CD4-positive, alpha-beta T cell treated with Interleukin-17A for 4 hours (primary cell): Measurements from ENCODE around the gene CCNJL.

Experiments
- DNase-seq: peaks from one replicate; pipeline ENCODE4 v3.0.0-alpha.2; 2020; ENCODE audit warnings: mixed read lengths

The CCNJL gene

DNA sequence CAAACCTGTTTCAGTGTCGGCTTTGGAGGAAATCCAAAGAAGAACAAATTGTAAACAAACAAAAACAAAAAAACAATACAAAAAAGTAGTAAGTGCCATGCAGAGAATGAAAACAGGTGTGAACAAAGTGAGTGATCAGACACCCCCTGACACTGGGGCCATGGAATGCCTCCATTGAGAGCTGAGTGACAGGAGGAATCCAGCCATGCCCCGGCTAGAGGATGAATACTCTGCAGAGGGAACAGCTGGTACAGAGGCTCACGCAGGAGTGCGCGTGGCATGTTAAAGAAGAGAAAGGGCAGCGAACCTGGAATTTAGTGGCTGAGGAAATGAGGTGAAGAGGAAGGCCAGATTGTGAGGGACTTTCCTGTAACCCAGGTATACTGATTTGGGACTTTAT is 15.5 kb upstream of the CCNJL start:
- DNase-seq: no peak

DNA sequence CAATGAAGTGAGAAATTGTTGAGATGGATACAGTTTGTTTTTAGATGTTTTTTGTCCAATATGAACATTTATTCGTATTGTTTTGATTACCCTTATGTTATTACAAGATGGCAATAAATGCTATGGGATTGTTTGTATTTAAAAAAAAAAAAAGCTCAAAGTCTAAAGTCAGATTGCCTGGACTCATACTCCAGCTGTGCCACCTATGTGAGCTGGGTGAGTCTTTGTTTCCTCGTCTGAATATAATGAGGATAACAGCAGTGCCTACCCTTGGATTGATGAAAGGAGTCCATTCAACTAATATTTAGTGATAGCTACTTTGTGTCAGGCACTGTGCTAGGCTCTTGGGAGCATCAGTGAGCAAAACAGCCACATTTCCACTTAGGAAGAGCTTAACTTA is 14.6 kb upstream of the CCNJL start:
- DNase-seq: no peak

DNA sequence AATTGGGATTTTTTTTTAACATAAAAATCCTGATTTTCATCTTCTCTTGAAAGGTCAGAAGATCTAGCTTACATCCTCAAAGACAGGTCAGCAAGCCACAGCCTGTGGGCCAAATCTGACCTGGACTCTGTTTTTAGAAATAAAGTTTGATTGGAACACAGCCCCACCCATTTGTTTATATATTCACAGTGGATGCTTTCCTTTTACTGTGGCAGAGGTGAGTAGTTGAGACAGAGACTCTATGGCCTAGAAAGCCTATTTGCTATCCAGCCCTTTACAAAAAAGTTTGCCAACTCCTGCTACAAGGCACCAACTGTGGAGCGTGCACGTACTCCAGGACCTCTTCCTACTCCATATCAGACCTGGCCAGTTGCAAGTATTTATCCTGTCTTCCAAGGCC is 13.4 kb upstream of the CCNJL start:
- no peak for DNase-seq

DNA sequence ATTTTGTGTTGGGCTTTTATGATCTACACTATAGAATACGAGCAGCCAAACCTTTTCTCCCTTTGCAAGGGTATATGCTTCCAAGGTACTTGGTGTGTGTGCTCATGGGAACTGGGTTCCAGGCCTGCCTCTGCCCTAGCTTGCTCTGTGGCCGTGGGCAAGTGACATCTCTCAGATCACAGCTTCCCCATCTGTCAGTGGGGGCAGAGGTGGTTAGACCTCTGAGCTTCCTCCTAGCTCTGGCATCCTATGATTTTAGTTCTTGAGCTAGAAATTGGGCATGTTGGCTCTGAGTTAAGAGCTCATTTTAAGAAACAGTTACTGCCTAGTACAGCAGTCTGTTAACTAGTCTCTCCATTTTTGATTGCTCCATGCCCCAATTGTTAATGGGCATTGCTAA is 12.5 kb upstream of the CCNJL start:
- DNase-seq: no peak

DNA sequence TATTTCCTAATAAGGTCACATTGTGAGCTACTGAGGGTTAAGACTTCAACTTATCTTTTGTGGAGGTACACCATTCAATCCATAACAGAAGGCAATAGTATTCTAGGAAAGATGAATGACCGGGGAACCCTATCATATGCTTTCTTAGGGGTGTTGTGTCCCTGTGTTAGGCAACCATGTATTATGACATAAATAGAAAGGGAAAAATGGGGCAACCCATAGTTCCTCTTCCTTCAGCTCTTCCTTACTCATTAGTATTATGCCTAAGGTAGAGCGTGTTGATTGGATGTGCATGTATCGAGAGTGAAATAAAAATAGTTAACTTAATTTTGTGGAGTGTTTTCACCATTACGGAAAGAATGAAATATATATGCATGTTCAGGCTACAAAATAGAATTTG is 6.0 kb upstream of the CCNJL start:
- DNase-seq: no peak

DNA sequence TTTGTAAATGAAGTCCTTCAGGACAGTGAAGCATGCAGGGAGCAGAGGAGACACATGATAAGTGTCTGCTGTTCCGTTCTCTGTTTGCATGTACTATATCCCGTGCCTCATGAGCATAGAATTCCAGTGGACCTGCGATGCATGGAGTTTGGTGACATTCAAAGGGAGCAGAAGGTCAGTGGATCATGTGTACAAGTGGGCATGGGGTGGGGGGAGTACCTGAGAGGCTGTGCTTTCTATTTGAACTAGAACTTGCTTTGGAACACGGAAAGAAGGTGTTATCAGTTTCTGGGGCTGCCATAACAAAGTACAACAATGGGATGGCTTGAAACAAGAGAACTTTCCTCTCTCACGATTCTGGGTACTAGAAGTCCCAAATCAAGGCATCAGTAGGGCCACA is 5.1 kb upstream of the CCNJL start:
- DNase-seq: no peak

DNA sequence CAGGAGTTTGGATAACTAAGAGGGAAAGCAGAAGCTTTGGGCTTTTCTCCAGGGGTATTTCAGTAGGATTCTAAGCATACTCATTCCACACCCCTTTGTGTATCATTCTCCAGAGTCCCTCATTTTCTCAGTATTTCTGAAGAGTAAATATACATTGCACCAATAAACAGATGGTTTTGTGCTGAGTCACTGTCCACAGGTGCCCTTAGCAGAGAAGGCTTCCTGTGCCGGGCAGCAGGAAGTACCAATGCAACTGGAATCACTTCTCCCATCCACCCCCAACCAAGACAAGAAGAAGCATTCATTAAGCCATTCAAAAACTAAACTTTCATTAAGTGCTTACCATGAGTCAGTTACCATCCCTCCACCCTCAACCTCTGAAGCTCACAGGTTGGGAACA is 3.6 kb upstream of the CCNJL start:
- DNase-seq: no peak

DNA sequence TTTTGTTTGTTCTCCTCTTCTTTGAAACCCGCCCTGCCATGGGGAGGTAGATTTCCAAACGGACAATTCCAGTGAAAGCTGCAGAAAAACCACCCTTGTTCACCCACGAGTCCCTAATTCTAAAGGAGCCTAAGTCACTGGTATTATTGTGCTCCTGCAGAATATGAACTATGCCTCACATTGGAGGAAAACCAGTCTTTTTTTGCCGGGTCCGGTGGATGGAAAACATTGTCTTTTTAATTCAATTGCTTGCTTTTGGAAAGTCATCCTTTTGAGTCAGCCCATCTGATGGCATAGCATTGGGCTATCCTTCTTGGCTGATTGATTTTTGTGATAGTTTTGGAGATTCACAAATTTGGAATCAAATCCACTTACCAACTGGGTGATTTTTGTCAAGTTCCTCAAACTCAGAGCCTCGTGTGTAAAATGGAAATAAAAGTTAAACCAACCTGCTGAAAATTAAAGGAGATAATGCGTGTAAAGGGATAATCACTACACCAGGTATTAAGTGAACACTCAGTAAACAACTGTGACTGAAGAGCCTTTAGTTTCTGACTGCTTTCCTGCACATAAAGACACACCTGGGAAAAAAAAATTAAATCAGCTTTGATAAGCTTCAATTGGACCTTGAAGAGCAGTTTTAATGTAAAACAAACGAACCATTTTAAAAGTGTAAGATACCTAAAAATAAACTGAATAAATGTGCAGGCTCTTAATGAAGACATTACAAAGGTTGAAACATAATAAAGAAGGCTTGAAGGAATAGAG is 780 bp upstream of the CCNJL start:
- DNase-seq: no peak

DNA sequence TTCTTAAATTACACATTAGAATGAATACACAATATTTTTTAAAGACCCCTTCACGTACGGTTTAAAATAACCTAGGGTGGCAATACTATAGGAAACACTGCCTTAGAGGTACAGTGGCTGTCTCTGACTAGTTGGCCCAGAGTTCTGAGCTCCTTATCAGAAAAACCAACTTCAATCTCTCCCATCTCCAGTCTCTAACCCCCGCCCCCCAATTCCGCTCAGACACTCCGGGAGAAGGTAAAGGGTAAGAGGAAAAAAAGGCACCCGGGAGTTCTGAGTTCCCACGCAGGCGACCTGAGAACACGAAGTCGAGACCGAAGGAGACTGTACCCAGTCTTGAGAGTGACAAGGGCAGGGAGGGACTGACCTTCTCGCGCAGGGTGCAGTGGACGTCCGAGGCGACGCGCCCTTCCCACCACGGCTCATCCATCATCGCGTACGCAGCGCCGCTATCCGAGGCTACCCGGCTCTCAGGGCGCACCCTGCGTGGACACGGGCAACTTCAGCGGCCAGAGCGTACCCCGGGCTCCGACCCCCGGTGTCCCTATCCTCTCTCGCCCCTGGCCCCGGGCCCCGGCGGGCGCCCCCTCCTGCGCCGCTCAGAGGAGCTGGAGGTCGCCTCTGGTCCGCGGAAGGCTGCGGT is 752 bp downstream of the CCNJL start:
- no peak for DNase-seq

DNA sequence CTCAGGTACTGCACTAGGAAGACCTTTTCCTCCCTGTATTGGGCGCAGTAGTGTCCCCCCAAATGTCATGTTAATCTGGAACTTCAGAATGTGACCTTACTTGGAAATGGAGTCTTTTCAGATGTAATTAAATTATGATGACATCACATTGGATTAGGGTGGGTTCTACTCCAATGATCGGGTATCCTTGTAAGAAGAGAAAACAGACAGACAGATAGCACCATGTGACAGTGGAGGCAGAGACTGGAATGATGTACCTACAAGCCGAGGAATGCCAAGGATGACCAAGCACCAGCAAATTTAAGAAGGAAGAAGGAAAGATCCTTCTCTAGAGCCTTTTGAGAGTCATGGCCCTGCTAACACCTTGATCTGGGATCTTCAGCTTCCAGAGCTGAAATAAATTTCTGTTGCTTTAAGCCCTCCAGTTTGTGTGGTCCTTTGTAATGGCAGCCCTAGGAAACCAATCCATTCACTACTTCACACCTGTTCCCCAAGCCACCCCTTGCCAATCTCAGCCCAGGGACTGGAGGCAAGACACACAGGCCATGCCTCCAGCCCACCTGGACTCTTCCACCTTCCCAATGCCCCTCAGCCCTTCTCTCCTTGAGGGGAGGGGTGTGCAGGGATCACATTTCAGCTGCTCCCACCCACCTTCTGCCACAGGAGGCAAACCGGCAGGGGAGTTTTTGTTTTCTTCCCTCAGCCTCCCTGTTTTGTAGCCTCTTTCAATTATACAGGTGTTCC is 1.6 kb downstream of the CCNJL start:
- no peak for DNase-seq

DNA sequence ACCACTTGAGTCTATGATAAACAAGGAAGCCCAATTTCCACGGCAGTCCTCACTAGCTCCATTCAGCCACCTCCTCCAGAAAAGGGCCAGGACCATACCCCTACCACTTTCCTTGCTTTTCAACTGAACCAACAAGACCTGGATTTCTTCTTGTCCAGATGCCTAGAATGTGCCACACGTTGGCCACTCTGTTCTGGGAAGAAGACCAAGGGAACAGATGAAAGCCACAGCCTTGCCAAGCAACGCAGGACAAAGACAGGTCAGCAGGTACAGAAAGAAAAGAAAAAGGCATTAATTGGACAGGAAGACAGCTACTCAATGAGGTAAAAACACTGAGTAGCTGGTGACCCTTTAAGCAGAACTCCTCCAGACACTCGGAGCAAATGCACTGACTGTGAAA is 2.2 kb downstream of the CCNJL start:
- no peak for DNase-seq

DNA sequence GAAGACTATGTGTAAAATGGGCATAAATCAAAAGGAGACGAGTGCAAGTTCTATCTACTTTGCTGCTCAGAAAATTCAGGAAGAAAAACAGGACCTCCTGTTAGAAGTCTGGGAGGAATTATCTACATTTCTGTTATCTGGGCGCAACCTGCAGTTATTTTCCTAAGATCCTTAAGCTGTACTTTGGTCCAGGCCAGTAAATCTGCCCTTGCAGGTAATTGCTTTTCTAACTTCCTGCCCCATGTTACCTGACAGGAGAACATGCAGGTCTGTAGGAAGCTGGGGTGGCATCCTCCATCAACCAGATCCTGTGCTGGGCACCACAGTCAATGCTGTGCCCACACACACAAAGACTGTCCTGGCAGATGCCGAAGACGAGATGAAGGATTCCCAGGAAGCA is 5.7 kb downstream of the CCNJL start:
- no peak for DNase-seq

DNA sequence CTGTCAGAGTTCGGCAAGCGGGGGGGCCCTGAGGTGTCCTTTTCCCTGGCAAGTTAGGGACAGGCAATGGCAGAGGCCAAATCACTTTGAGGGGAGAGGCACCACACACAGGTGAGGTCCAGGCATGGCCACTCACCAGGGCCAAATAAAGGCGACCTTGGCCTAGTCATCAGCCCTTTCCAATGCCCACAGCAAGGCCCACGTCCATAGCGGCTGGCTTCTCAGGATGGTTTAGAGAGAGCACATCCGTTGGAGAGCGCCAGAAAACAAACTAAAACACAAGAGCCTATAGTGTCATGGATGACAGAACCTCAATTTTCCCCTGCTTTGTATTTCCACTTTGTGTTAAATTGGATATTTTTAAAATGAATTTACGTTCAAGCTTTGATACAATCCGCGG is 7.0 kb downstream of the CCNJL start:
- no peak for DNase-seq

DNA sequence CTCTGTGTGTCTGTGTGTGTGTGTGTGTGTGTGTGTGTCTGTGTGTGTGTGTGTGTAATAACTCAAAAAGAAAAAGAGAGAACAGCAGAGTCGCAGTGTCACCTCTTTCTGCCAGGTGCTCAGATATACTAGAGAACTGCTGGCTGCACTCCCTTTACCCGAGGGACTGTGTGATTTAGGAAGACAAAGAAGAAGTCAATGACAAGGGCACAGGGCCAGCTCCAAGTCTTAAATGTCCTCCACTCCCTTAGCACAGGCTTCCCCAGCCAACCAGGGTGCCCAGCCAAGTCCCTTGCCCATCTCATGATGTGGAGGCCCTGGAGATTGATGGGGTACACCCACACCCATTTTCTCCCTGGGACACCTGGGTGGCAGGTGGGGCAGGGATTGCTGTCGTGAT is 8.7 kb downstream of the CCNJL start:
- no peak for DNase-seq

DNA sequence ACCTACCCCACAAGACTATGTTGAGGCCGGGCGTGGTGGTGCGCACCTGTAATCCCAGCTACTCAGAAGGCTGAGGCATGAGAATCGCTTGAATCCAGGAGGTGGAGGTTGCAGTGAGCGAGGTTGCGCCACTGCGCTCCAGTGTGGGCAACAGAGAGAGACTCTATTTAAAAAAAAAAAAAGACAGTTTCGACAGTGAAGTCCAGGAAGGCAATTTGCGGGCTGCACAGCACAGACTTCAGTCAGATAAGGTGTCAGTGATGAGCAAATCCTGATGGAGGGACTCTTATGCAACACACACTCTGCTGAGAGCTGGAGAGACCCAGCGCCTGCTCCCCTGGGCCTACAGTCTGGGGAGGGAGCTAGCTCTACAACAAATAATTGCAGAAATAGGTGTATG is 14.2 kb downstream of the CCNJL start:
- DNase-seq: no peak

DNA sequence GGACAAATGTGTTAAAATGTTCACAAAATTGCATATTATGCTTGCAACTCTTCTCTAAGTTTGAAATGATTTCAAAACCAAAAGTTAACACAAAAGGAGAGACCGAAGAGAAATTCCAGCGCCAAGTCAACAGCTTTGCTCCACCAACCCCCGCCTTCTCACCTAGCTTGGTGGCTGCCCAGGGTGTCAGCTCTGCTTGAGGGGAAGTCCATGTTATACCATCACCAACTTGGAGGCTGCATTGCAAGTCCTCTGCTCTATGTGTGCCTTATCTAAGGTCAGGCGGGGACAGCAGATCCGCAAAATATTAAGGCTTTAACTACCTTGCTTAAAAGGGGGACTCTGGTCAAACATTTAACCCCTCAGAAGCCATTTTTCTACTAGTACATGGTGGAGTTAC is 14.6 kb downstream of the CCNJL start:
- DNase-seq: no peak

DNA sequence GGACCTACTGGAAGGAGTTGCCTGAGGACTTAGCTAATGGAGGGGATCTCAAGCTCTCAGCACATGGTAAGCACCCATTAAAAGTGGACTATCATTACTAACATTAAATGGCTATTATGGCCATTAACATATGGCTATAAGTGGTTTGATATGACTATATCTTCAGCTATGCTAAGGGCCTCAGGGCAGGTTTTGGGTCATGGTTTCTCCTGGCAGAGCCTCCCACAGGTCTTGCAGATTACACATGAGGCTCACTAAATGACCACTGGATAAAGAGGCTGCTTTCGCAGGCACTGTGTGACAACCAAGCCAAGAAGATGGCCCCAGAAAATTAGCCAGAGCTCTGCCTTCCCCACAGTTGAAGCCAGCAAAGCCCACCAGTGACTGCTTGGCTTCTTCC is 15.4 kb downstream of the CCNJL start:
- DNase-seq: no peak

DNA sequence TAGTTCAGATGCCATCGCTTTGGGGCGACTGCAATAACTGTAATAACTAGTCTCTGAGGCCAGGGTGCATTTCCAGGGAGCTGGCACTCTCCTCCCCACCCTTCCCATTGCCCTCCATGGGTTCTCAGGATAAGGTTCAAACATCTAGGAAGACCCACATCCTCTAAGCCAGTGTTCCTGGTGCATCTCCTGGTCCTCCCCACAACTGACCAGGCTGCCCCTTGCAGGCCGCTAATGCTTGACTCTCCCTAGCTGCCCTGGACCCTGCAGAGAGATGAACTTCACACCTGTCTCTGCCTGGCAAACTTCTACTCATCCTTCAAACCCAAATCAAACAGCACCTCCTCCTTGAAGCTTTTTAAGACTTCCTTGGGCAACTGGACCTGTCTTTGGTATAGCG is 15.9 kb downstream of the CCNJL start:
- no peak for DNase-seq

DNA sequence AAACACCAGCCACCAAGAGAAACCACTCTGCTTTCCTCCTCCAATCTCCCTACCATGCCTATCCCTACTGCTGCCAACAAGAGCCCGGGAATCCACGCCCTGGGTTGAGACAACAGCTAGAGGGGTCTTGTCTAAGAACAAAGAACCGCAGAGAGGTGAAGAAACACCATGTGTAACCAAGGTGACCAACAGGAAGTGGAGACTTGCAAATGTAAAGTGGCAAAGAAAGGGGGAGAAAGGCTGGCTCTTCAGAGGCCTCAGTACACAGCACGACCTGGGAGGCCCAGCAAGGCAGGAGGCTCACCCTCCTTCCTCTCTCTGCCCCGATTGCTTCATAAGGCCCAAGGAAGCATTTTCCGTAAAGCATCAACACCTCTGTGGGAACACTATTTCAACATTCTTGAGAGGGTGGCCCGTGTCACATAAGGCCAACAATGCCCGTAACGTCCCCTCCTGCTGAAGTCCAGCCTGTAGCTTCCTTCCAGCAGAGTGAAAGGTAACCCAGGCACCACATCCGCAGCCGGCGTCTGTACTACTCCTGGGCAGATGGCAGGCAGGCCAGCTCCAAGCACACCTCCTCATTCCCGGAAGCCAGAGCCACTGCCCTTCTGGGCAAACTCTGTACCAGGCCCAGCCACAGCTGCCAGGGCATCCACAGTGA is 18.3 kb downstream of the CCNJL start:
- no peak for DNase-seq

DNA sequence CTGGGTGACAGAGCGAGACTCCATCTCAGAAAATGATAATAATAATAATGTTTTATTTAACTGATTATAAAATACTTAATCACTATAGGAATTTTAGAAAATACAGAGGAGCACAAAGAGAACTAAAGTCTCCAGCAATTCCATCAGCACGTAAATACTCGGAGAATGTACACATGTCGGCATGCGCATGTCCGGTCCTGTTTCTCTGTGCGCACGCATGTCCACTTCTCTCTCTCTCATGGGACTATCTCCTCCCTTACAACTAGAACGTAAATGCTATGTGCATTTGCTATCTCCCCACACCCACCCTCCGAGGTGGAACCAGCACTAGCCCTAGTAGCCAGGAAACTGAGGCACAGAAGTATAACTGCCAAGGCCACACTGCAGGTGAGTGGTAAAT is 19.0 kb downstream of the CCNJL start:
- no peak for DNase-seq

DNA sequence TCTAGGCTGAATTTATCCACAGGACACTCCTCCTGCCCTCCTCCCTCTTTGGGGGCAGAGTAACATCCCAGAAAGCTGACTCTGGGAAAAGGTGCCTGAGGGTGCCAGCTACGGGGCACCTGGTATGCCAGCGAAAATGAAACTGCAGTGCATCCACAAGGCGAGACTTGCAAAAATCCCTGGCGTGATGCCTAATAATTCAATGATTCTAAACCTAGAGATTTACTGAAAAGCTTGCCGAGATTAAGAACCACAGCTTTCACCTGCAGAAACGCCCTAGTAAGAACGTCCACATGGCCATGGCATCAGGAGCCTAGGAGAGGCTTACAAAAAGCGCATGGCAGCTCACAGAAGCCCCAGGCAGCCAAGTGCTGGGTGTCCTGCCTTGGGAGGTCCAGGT is 20.9 kb downstream of the CCNJL start:
- no peak for DNase-seq

DNA sequence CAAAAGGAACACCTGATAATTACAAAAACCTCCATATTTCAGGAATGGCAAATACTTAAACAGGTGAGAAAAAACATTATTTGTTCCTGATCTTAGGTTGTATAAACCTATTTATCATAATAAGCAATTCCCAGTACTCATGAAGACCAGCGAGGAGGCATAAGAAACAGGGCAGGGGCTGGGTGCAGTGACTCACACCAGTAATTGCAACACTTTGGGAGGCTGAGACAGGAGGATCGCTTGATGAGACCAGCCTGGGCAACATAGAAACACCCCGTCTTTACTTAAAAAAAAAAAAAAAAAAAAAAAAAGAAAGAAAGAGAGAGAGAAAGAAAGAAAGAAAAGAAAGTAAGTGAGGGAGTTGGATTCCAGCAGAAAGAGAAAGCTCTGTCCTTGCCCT is 21.6 kb downstream of the CCNJL start:
- DNase-seq: no peak

DNA sequence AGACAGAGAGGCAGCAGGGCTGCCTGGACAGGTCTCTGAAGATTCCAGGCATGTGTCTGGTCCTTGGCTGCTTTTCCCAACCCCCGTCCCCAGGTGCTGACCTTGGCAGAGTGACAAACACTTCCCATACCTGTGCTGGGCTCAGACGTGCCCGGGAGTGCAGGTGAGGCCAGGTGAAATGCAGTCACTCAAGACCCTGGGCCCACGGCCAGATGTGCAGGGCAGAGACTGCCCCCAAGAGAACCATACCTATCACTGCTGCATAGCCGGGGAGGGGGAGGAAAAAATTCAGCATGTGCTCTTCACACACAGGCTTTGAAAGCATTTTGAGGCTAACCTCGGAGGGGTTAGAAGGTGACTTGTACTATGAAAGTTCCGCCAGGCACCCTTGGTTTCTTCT is 22.6 kb downstream of the CCNJL start:
- DNase-seq: no peak

DNA sequence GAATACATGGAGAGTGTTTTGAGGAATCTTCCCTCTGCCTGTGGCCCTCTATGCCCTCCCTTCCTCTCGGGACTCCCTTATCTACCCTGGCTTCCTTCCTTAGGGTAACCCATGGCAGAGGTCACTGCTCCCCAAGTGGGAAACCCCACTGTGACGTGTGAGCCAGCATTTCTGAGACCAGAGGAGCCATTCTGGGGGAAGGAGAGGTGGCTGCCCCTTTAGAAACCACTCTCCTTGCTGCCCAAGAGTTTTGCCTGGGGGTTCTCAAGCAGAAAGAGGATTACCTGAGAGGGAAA is 23.1 kb downstream of the CCNJL start:
- no peak for DNase-seq
